Breast epithelium (tissue), 3 donors: Measurements from ENCODE around the gene BRD1.

Experiments
- POLR2A ChIP-seq: fragments of 450-650 bp; IDR thresholded peaks from one replicate; pipeline ENCODE4 v1.6.1; 2016; ENCODE audit warnings: antibody characterized with exemption, mild to moderate bottlenecking, moderate library complexity
- POLR2AphosphoS5 ChIP-seq, 3 donors: sonication (generic); formaldehyde crosslinking; IDR thresholded peaks; one replicate each; pipeline ENCODE4 v1.6.1; 2017; ENCODE audit warnings: antibody characterized with exemption in 3 of 3
- TF ChIP-seq, protein P1 (sequence below), 3 donors: fragments of 450-650 bp; IDR thresholded peaks; one replicate each; pipeline ENCODE4 v1.5.1; 2016 to 2017; ENCODE audit warnings: antibody characterized with exemption in 3 of 3, mild to moderate bottlenecking in 3 of 3, moderate library complexity in 3 of 3

DNA sequence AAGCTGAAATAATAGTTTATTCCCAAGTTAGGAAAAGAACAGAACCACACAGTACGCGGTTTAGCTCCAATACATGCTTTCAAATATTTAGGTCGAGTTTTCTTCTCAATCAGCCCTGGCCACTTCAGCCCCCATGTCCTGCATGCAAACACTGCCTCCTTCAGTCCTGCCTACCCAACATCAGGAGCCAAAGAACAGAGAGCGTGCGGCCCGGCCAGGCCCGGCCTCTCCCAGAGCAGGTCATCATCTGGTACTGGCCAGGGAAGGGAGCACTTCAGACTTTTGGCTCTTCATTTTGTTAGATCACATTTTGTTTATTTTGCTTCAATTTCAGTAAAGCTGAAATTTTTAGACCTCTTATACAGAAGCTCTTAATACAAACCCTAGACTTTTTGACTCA lies 6.7 kb downstream of the BRD1 start:
- TF ChIP-seq POLR2A (no peak), POLR2AphosphoS5 (IDR thresholded peaks at IDR 0.05) (no peak)
- TF ChIP-seq, protein P1, sequence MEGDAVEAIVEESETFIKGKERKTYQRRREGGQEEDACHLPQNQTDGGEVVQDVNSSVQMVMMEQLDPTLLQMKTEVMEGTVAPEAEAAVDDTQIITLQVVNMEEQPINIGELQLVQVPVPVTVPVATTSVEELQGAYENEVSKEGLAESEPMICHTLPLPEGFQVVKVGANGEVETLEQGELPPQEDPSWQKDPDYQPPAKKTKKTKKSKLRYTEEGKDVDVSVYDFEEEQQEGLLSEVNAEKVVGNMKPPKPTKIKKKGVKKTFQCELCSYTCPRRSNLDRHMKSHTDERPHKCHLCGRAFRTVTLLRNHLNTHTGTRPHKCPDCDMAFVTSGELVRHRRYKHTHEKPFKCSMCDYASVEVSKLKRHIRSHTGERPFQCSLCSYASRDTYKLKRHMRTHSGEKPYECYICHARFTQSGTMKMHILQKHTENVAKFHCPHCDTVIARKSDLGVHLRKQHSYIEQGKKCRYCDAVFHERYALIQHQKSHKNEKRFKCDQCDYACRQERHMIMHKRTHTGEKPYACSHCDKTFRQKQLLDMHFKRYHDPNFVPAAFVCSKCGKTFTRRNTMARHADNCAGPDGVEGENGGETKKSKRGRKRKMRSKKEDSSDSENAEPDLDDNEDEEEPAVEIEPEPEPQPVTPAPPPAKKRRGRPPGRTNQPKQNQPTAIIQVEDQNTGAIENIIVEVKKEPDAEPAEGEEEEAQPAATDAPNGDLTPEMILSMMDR (IDR thresholded peaks at IDR 0.05), result no peak
